ENCODE measurements around the gene METAP2. TPM values are rescaled to one million over a fixed set of nuclear protein-coding genes. Genes with fewer than 3 reads are reported as not detected.
A peak's percentile ranks its signal among the peaks of the same experiment; 100 is the strongest.
"Not testable (repeated sequence)": the region's sequence is repeated elsewhere in the genome, so short reads cannot be mapped to it uniquely, and the experiment has no call there.

METAP2 gene
- polyA plus RNA-seq, 1 donor from 2014 or later = 37.5 TPM

GRCh38 chr12:95481888-95482287 is 7.9 kb downstream of the METAP2 start:
- no peaks in the 10 kb centered on the region for H3K9me3 Mint-ChIP-seq
- H3K4me1 Mint-ChIP-seq = peaks cover 29 to 32% (median 31%) of the 10 kb centered on the region in 3 donors
- H3K4me3 Mint-ChIP-seq = no peak overlapping the region
- H3K27me3 Mint-ChIP-seq = no peaks in the 10 kb centered on the region
- peaks cover 7% of the 10 kb centered on the region for H3K36me3 Mint-ChIP-seq
- H3K27ac Mint-ChIP-seq = no peak overlapping the region

- H3K4me3 Mint-ChIP-seq, H3K27ac Mint-ChIP-seq, H3K36me3 Mint-ChIP-seq: not testable (repeated sequence)
Measured at GRCh38 chr12:95482564-95482963, 8.6 kb downstream of the METAP2 start.

GRCh38 chr12:95484524-95484923 is 10.6 kb downstream of the METAP2 start:
- Mint-ChIP-seq H3K27ac (no peak overlapping the region), H3K4me3 (no peak overlapping the region), H3K27me3 (no peaks in the 10 kb centered on the region), H3K4me1 (peaks cover 19 to 21% (median 20%) of the 10 kb centered on the region in 3 donors), H3K36me3 (peaks cover 7% of the 10 kb centered on the region), H3K9me3 (no peaks in the 10 kb centered on the region)

More at GRCh38 chr12:95482564-95482963, 8.6 kb downstream of the METAP2 start:
- not testable (repeated sequence) for H3K9me3 Mint-ChIP-seq, H3K27me3 Mint-ChIP-seq
- H3K4me1 Mint-ChIP-seq = peaks cover 29 to 32% (median 30%) of the 10 kb centered on the region in 3 donors

- no peaks in the 10 kb centered on the region for H3K27me3 Mint-ChIP-seq
- H3K36me3 Mint-ChIP-seq = peaks cover 4% of the 10 kb centered on the region
- no peak overlapping the region for H3K27ac Mint-ChIP-seq
- peaks cover 1 to 6% (median 2%) of the 10 kb centered on the region in 3 donors for H3K4me1 Mint-ChIP-seq
- no peak overlapping the region for H3K4me3 Mint-ChIP-seq
- H3K9me3 Mint-ChIP-seq = no peaks in the 10 kb centered on the region
Measured at GRCh38 chr12:95487024-95487423, 13.1 kb downstream of the METAP2 start.

GRCh38 chr12:95492462-95492861 is 18.5 kb downstream of the METAP2 start:
- peaks cover 0 to 6% (median 0%) of the 10 kb centered on the region in 3 donors for H3K4me1 Mint-ChIP-seq
- peaks cover 7% of the 10 kb centered on the region for H3K36me3 Mint-ChIP-seq
- no peaks in the 10 kb centered on the region for H3K27me3 Mint-ChIP-seq
- no peak overlapping the region for H3K4me3 Mint-ChIP-seq
- no peak overlapping the region for H3K27ac Mint-ChIP-seq
- H3K9me3 Mint-ChIP-seq = no peaks in the 10 kb centered on the region

- peak overlapping the region in 1 of 3 donors; percentile 86 for H3K27ac Mint-ChIP-seq
- peaks cover 0 to 6% (median 1%) of the 10 kb centered on the region in 3 donors for H3K4me1 Mint-ChIP-seq
- peaks cover 13% of the 10 kb centered on the region for H3K36me3 Mint-ChIP-seq
- H3K27me3 Mint-ChIP-seq = no peaks in the 10 kb centered on the region
- H3K4me3 Mint-ChIP-seq = no peak overlapping the region
- no peaks in the 10 kb centered on the region for H3K9me3 Mint-ChIP-seq
Measured at GRCh38 chr12:95494888-95495287, 20.9 kb downstream of the METAP2 start.

- H3K4me1 Mint-ChIP-seq = peaks cover 0 to 6% (median 5%) of the 10 kb centered on the region in 3 donors
- no peaks in the 10 kb centered on the region for H3K27me3 Mint-ChIP-seq
- H3K36me3 Mint-ChIP-seq = peaks cover 16% of the 10 kb centered on the region
- H3K27ac Mint-ChIP-seq = no peak overlapping the region
- no peaks in the 10 kb centered on the region for H3K9me3 Mint-ChIP-seq
- no peak overlapping the region for H3K4me3 Mint-ChIP-seq
Measured at GRCh38 chr12:95495433-95495832, 21.5 kb downstream of the METAP2 start.

GRCh38 chr12:95497031-95497430 is 23.1 kb downstream of the METAP2 start:
- no peaks in the 10 kb centered on the region for H3K9me3 Mint-ChIP-seq
- H3K27me3 Mint-ChIP-seq = no peaks in the 10 kb centered on the region
- peaks cover 16% of the 10 kb centered on the region for H3K36me3 Mint-ChIP-seq
- peaks cover 0 to 5% (median 0%) of the 10 kb centered on the region in 3 donors for H3K4me1 Mint-ChIP-seq
- H3K4me3 Mint-ChIP-seq = no peak overlapping the region
- no peak overlapping the region for H3K27ac Mint-ChIP-seq

- Mint-ChIP-seq H3K27me3 (no peaks in the 10 kb centered on the region), H3K27ac (no peak overlapping the region)
Measured at GRCh38 chr12:95498968-95499367, 25.0 kb downstream of the METAP2 start.

GRCh38 chr12:95499772-95500171 is 25.8 kb downstream of the METAP2 start:
- peaks cover 20% of the 10 kb centered on the region for H3K36me3 Mint-ChIP-seq
- no peaks in the 10 kb centered on the region for H3K27me3 Mint-ChIP-seq
- H3K4me3 Mint-ChIP-seq = no peak overlapping the region
- H3K9me3 Mint-ChIP-seq = no peaks in the 10 kb centered on the region
- H3K27ac Mint-ChIP-seq = peak overlapping the region in 1 of 3 donors; percentile 34
- peaks cover 0 to 9% (median 0%) of the 10 kb centered on the region in 3 donors for H3K4me1 Mint-ChIP-seq

More at GRCh38 chr12:95498968-95499367, 25.0 kb downstream of the METAP2 start:
- Mint-ChIP-seq H3K36me3 (peaks cover 20% of the 10 kb centered on the region), H3K4me1 (peaks cover 0 to 8% (median 0%) of the 10 kb centered on the region in 3 donors), H3K4me3 (no peak overlapping the region), H3K9me3 (no peaks in the 10 kb centered on the region)

- Mint-ChIP-seq H3K9me3 (no peaks in the 10 kb centered on the region), H3K4me1 (peaks cover 2 to 11% (median 3%) of the 10 kb centered on the region in 3 donors), H3K27ac (peak overlapping the region in 1 of 3 donors; percentile 77), H3K4me3 (no peak overlapping the region), H3K36me3 (peaks cover 15% of the 10 kb centered on the region), H3K27me3 (no peaks in the 10 kb centered on the region)
Measured at GRCh38 chr12:95504140-95504539, 30.2 kb downstream of the METAP2 start.

GRCh38 chr12:95505039-95505438 is 31.1 kb downstream of the METAP2 start:
- Mint-ChIP-seq H3K36me3 (peaks cover 15% of the 10 kb centered on the region), H3K9me3 (no peaks in the 10 kb centered on the region), H3K27me3 (no peaks in the 10 kb centered on the region), H3K4me3 (no peak overlapping the region), H3K27ac (peak overlapping the region in 1 of 3 donors; percentile 63), H3K4me1 (peaks cover 5 to 9% (median 5%) of the 10 kb centered on the region in 3 donors)

- no peak overlapping the region for H3K4me3 Mint-ChIP-seq
- H3K27ac Mint-ChIP-seq = peak overlapping the region in 1 of 3 donors; percentile 4
- no peaks in the 10 kb centered on the region for H3K27me3 Mint-ChIP-seq
- peaks cover 11% of the 10 kb centered on the region for H3K36me3 Mint-ChIP-seq
- peaks cover 5 to 6% (median 5%) of the 10 kb centered on the region in 3 donors for H3K4me1 Mint-ChIP-seq
- H3K9me3 Mint-ChIP-seq = no peaks in the 10 kb centered on the region
Measured at GRCh38 chr12:95506707-95507523, 33.0 kb downstream of the METAP2 start.

GRCh38 chr12:95509300-95509699 is 35.3 kb downstream of the METAP2 start:
- Mint-ChIP-seq H3K27ac (peak overlapping the region in 1 of 3 donors; percentile 49), H3K4me1 (peaks cover 2 to 5% (median 5%) of the 10 kb centered on the region in 3 donors), H3K4me3 (no peak overlapping the region), H3K9me3 (no peaks in the 10 kb centered on the region), H3K36me3 (peaks cover 11% of the 10 kb centered on the region), H3K27me3 (no peaks in the 10 kb centered on the region)

GRCh38 chr12:95511977-95512376 is 38.0 kb downstream of the METAP2 start:
- Mint-ChIP-seq H3K36me3 (peaks cover 11% of the 10 kb centered on the region), H3K27ac (no peak overlapping the region)

GRCh38 chr12:95513599-95513998 is 39.6 kb downstream of the METAP2 start:
- Mint-ChIP-seq H3K4me3 (no peak overlapping the region), H3K36me3 (peaks cover 11% of the 10 kb centered on the region), H3K27me3 (no peaks in the 10 kb centered on the region), H3K27ac (peak overlapping the region in 1 of 3 donors; percentile 53), H3K4me1 (peaks cover 0 to 5% (median 4%) of the 10 kb centered on the region in 3 donors), H3K9me3 (no peaks in the 10 kb centered on the region)

More at GRCh38 chr12:95511977-95512376, 38.0 kb downstream of the METAP2 start:
- peaks cover 0 to 5% (median 4%) of the 10 kb centered on the region in 3 donors for H3K4me1 Mint-ChIP-seq
- no peaks in the 10 kb centered on the region for H3K9me3 Mint-ChIP-seq
- no peaks in the 10 kb centered on the region for H3K27me3 Mint-ChIP-seq
- no peak overlapping the region for H3K4me3 Mint-ChIP-seq

Data from IgD-negative memory B cell (primary cell).